B cell (primary cell): ENCODE results near the gene DYNLT4.

Source experiments
- EZH2 ChIP-seq: IDR thresholded peaks from 2 replicates; pipeline ENCODE4 v1.6.1; 2012; ENCODE audit warnings: borderline replicate concordance, low read depth, mild to moderate bottlenecking, moderate library complexity, low read length; ENCODE audit not compliant: insufficient read depth, poor library complexity, severe bottlenecking
- TF ChIP-seq, protein P1 (sequence below): fragments of 200-600 bp; IDR thresholded peaks from one replicate; pipeline ENCODE4 v1.8.0; 2022; ENCODE audit warnings: antibody characterized with exemption, mild to moderate bottlenecking

- TF ChIP-seq, protein P1, sequence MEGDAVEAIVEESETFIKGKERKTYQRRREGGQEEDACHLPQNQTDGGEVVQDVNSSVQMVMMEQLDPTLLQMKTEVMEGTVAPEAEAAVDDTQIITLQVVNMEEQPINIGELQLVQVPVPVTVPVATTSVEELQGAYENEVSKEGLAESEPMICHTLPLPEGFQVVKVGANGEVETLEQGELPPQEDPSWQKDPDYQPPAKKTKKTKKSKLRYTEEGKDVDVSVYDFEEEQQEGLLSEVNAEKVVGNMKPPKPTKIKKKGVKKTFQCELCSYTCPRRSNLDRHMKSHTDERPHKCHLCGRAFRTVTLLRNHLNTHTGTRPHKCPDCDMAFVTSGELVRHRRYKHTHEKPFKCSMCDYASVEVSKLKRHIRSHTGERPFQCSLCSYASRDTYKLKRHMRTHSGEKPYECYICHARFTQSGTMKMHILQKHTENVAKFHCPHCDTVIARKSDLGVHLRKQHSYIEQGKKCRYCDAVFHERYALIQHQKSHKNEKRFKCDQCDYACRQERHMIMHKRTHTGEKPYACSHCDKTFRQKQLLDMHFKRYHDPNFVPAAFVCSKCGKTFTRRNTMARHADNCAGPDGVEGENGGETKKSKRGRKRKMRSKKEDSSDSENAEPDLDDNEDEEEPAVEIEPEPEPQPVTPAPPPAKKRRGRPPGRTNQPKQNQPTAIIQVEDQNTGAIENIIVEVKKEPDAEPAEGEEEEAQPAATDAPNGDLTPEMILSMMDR: no peak
- no peak for TF ChIP-seq EZH2
These were observed 30.5 kb downstream of the DYNLT4 start for GRCh38 chr1:44776730-44777068.
